ENCODE data around the gene RAD51B. TPM values are rescaled to one million over a fixed set of nuclear protein-coding genes. Genes with fewer than 3 reads are reported as not detected.

The RAD51B gene
- total RNA-seq = 20.4 and 27.7 TPM in 2 replicates

GRCh38 chr14:67819563-67820421, at the start of gene RAD51B:
Gene RAD51B, plus strand, starts transcription at chr14:67819779.

GRCh38 chr14:67816326-67817002, 3.1 kb upstream of the RAD51B start, which contains the start of gene ZFYVE26:
Gene ZFYVE26, minus strand, starts transcription at chr14:67816590. Its CDS starts 627 bp downstream, at chr14:67815963.

Small RNA genes within 50 kb of the gene (small RNA-seq; reads per million reads assigned to genes)
- gene RN7SL108P (not detected), gene RN7SL706P (not detected), gene RNU6-921P (not detected)

Other genes with a start within 250 kb of the RAD51B start
- 18.2 and 18.3 TPM in 2 replicates for gene PIGH, start 219.5 kb upstream of the RAD51B start, total RNA-seq
- 2.3 and 3.7 TPM in 2 replicates for gene ARG2, start 199.9 kb upstream of the RAD51B start, total RNA-seq
- 66.3 and 78.4 TPM in 2 replicates for gene VTI1B, start 145.1 kb upstream of the RAD51B start, total RNA-seq
- gene RDH11, start 124.0 kb upstream of the RAD51B start, total RNA-seq = 77.8 and 85.8 TPM in 2 replicates
- not detected in 2 replicates for gene RDH12, start 117.9 kb upstream of the RAD51B start, total RNA-seq
- gene ZFYVE26, start 3.2 kb upstream of the RAD51B start, total RNA-seq = 32.3 and 35.8 TPM in 2 replicates

All from articular chondrocyte of knee joint (primary cell).